H9 (cell line): Measurements from ENCODE around the gene PHYH. TPM values are rescaled to one million over a fixed set of nuclear protein-coding genes. Genes with fewer than 3 reads are reported as not detected.

Experiments used
- DNase-seq: peaks from one replicate; pipeline ENCODE4 v3.0.0-alpha.2; 2017
- H2AFZ ChIP-seq: one replicate; pipeline ENCODE4 v1.6.1; 2013; ENCODE audit warnings: mild to moderate bottlenecking, low read length, control low read depth, moderate library complexity
- H2AK5ac ChIP-seq: 2 replicates; pipeline ENCODE4 v1.6.1; 2013; ENCODE audit warnings: low read length, control low read depth, mixed read lengths; ENCODE audit not compliant: insufficient read length
- H2BK120ac ChIP-seq: one replicate; pipeline ENCODE4 v1.6.1; 2013; ENCODE audit warnings: low read depth, mild to moderate bottlenecking, low read length, control low read depth, inconsistent platforms; ENCODE audit not compliant: poor library complexity, severe bottlenecking
- H2BK12ac ChIP-seq: 2 replicates; pipeline ENCODE4 v1.6.1; 2013; ENCODE audit warnings: low read length, control low read depth, mixed read lengths, low read depth; ENCODE audit not compliant: insufficient read length
- H2BK15ac ChIP-seq: 2 replicates; pipeline ENCODE4 v1.6.1; 2013; ENCODE audit warnings: low read depth, low read length, control low read depth
- H2BK20ac ChIP-seq: one replicate; pipeline ENCODE4 v1.6.1; 2013; ENCODE audit warnings: low read depth, mild to moderate bottlenecking, low read length, control low read depth, inconsistent platforms; ENCODE audit not compliant: poor library complexity, severe bottlenecking
- H2BK5ac ChIP-seq: 2 replicates; pipeline ENCODE4 v1.6.1; 2013; ENCODE audit warnings: low read length, control low read depth, mixed read lengths; ENCODE audit not compliant: insufficient read length
- H3K14ac ChIP-seq: 2 replicates; pipeline ENCODE4 v1.6.1; 2013; ENCODE audit warnings: low read length, control low read depth; ENCODE audit not compliant: insufficient read depth
- H3K18ac ChIP-seq: 2 replicates; pipeline ENCODE4 v1.6.1; 2013; ENCODE audit warnings: low read depth, mild to moderate bottlenecking, mixed read lengths, low read length, control low read depth; ENCODE audit not compliant: insufficient read length
- H3K23ac ChIP-seq: 2 replicates; pipeline ENCODE4 v1.6.1; 2013; ENCODE audit warnings: low read length, control low read depth, mixed read lengths, low read depth; ENCODE audit not compliant: insufficient read length
- H3K23me2 ChIP-seq: 2 replicates; pipeline ENCODE4 v1.6.1; 2013; ENCODE audit warnings: low read depth, mild to moderate bottlenecking, mixed read lengths, low read length, control low read depth; ENCODE audit not compliant: insufficient read length, poor library complexity, severe bottlenecking
- H3K27ac ChIP-seq: 2 replicates; pipeline ENCODE4 v1.5.1; 2013; ENCODE audit warnings: low read length, control low read depth, mixed read lengths, low read depth; ENCODE audit not compliant: insufficient read length
- H3K27me3 ChIP-seq: 2 replicates; pipeline ENCODE4 v1.6.1; 2013; ENCODE audit warnings: low read length, control low read depth, inconsistent platforms; ENCODE audit not compliant: insufficient read depth
- H3K4ac ChIP-seq: 2 replicates; pipeline ENCODE4 v1.6.1; 2013; ENCODE audit warnings: low read depth, mild to moderate bottlenecking, control low read depth, inconsistent platforms, low read length, moderate library complexity
- H3K4me1 ChIP-seq: 2 replicates; pipeline ENCODE4 v1.6.1; 2013; ENCODE audit warnings: low read length, control low read depth, inconsistent platforms; ENCODE audit not compliant: insufficient read depth
- H3K4me2 ChIP-seq: 2 replicates; pipeline ENCODE4 v1.6.1; 2013; ENCODE audit warnings: low read length, control low read depth, mixed read lengths; ENCODE audit not compliant: insufficient read length, insufficient read depth
- H3K56ac ChIP-seq: 2 replicates; pipeline ENCODE4 v1.6.1; 2013; ENCODE audit warnings: low read depth, mild to moderate bottlenecking, mixed read lengths, low read length, control low read depth; ENCODE audit not compliant: insufficient read length
- H3K79me1 ChIP-seq: 2 replicates; pipeline ENCODE4 v1.6.1; 2013; ENCODE audit warnings: low read depth, mild to moderate bottlenecking, moderate library complexity, low read length, control low read depth, inconsistent platforms; ENCODE audit not compliant: insufficient read depth, poor library complexity, severe bottlenecking
- H3K79me2 ChIP-seq: 2 replicates; pipeline ENCODE4 v1.6.1; 2013; ENCODE audit warnings: low read length, control low read depth, inconsistent platforms; ENCODE audit not compliant: insufficient read depth
- H3K9ac ChIP-seq: 2 replicates; pipeline ENCODE4 v1.6.1; 2013; ENCODE audit warnings: low read length, control low read depth, mixed read lengths; ENCODE audit not compliant: insufficient read length; ENCODE audit errors: extremely low read depth
- H3K9me3 ChIP-seq: one replicate; pipeline ENCODE4 v1.6.1; 2013; ENCODE audit warnings: low read depth, low read length, inconsistent platforms; ENCODE audit not compliant: control insufficient read depth
- H3T11ph ChIP-seq: one replicate; pipeline ENCODE4 v1.6.1; 2013; ENCODE audit warnings: mild to moderate bottlenecking, low read length, control low read depth, inconsistent platforms
- H4K20me1 ChIP-seq: one replicate; pipeline ENCODE4 v1.6.1; 2013; ENCODE audit not compliant: control insufficient read depth, insufficient read length, insufficient read depth
- H4K5ac ChIP-seq: 2 replicates; pipeline ENCODE4 v1.6.1; 2013; ENCODE audit warnings: low read depth, mild to moderate bottlenecking, mixed read lengths, low read length, control low read depth; ENCODE audit not compliant: insufficient read length
- H4K8ac ChIP-seq: replicated peaks from 2 replicates; pipeline ENCODE4 v1.6.1; 2013; ENCODE audit warnings: low read length, control low read depth, mixed read lengths, low read depth; ENCODE audit not compliant: insufficient read length
- H4K91ac ChIP-seq: 2 replicates; pipeline ENCODE4 v1.6.1; 2013; ENCODE audit warnings: low read depth, mild to moderate bottlenecking, moderate library complexity, mixed read lengths, low read length, control low read depth; ENCODE audit not compliant: insufficient read length
- H3K27ac Mint-ChIP-seq, 3 experiments: 2 replicates in 2 of 3; 3 replicates in 1 of 3; pipeline ENCODE4 v1.8.0; 2020 to 2021; ENCODE audit warnings: mixed read lengths in 3 of 3, mild to moderate bottlenecking in 1 of 3, moderate library complexity in 1 of 3
- H3K27me3 Mint-ChIP-seq: 2 replicates; pipeline ENCODE4 v1.8.0; 2021; ENCODE audit warnings: low read depth, mild to moderate bottlenecking, moderate library complexity, mixed read lengths
- H3K36me3 Mint-ChIP-seq, 3 experiments: 2 replicates in 2 of 3; 3 replicates in 1 of 3; pipeline ENCODE4 v1.8.0; 2020 to 2021; ENCODE audit warnings: low read depth in 3 of 3, mixed read lengths in 3 of 3; ENCODE audit not compliant: insufficient read depth in 1 of 3
- H3K4me1 Mint-ChIP-seq, 2 experiments: 2 replicates each; pipeline ENCODE4 v1.8.0; 2020; ENCODE audit warnings: mixed read lengths in 2 of 2
- H3K4me3 Mint-ChIP-seq, 2 experiments: 2 replicates in 1 of 2; 3 replicates in 1 of 2; pipeline ENCODE4 v1.8.0; 2020 to 2021; ENCODE audit warnings: mild to moderate bottlenecking in 2 of 2, mixed read lengths in 2 of 2, moderate library complexity in 1 of 2
- H3K9me3 Mint-ChIP-seq, 2 experiments: 2 replicates in 1 of 2; 3 replicates in 1 of 2; pipeline ENCODE4 v1.8.0; 2020; ENCODE audit warnings: mild to moderate bottlenecking in 2 of 2, mixed read lengths in 2 of 2, moderate library complexity in 1 of 2
- CTCF ChIP-seq: fragments of 200-600 bp; sonication (generic); conservative IDR thresholded peaks from 3 replicates; pipeline ENCODE4 v1.8.0; 2021; ENCODE audit warnings: antibody characterized with exemption, mild to moderate bottlenecking
- WGBS: extraction: QIAGEN DNeasy Blood & Tissue Kit; methylation state at CpG from one replicate; pipeline ENCODE4 v1.1.7; 2013; ENCODE audit warnings: missing lambda C conversion rate, low lambda C conversion rate, mixed read lengths; ENCODE audit not compliant: insufficient read length; ENCODE audit errors: extremely low coverage; 5-methylcytosine and 5-hydroxymethylcytosine counted together
- total RNA-seq: library from RNA; stranded (reverse); gene quantifications from 2 replicates; pipeline ENCODE4 v1.2.1, GENCODE V29; 2021

Gene PHYH
- total RNA-seq, 1 experiment from 2014 or later: 21.5 TPM

- H3K4me3 Mint-ChIP-seq: no peak overlapping the region
- Histone ChIP-seq H3K79me1 (no peaks in the 10 kb centered on the region), H4K20me1 (peaks cover 3% of the 10 kb centered on the region), H2AK5ac (no peak overlapping the region), H2BK120ac (no peak overlapping the region), H3K27ac (no peak overlapping the region), H4K5ac (no peak overlapping the region), H2AFZ (no peak overlapping the region), H4K91ac (no peak overlapping the region), H2BK12ac (no peak overlapping the region), H3K18ac (no peak overlapping the region), H3K56ac (no peak overlapping the region), H4K8ac (no peak overlapping the region), H3T11ph (no peak overlapping the region), H3K23me2 (no peaks in the 10 kb centered on the region), H3K4ac (no peak overlapping the region), H3K9ac (no peak overlapping the region), H2BK5ac (no peak overlapping the region), H3K9me3 (no peaks in the 10 kb centered on the region), H2BK20ac (no peak overlapping the region), H3K4me1 (peaks cover 10% of the 10 kb centered on the region; the same call in 1 of the 2 replicates), H3K23ac (no peak overlapping the region), H3K14ac (no peak overlapping the region), H3K4me2 (no peak overlapping the region), H3K27me3 (no peaks in the 10 kb centered on the region), H2BK15ac (no peak overlapping the region), H3K79me2 (no peaks in the 10 kb centered on the region)
- no peaks in the 10 kb centered on the region for H3K36me3 Mint-ChIP-seq
- no peak for TF ChIP-seq CTCF
- H3K27ac Mint-ChIP-seq: no peak overlapping the region
- H3K4me1 Mint-ChIP-seq: peaks cover 25 to 35% of the 10 kb centered on the region in 2 experiments
- DNase-seq: no peak
- no peaks in the 10 kb centered on the region for H3K9me3 Mint-ChIP-seq
- WGBS: no CpG with 5 or more reads among the region's 9 CpGs
- H3K27me3 Mint-ChIP-seq: peaks cover 3% of the 10 kb centered on the region; the same call in 1 of the 2 replicates
Observed at GRCh38 chr10:13231190-13231589, 68.7 kb downstream of the PHYH start.

Other genes with a start within 250 kb of the PHYH start
- 13.6 and 16.1 TPM in 2 replicates for gene OPTN, start 199.9 kb downstream of the PHYH start, total RNA-seq
- gene MCM10, start 138.5 kb downstream of the PHYH start, total RNA-seq: 63.9 and 67.4 TPM in 2 replicates
- gene UCMA, start 65.7 kb downstream of the PHYH start, total RNA-seq: not detected in 2 replicates
- gene SEPHS1, start 48.2 kb upstream of the PHYH start, total RNA-seq: 366 and 387 TPM in 2 replicates
- 11.6 and 17.7 TPM in 2 replicates for gene BEND7, start 228.9 kb upstream of the PHYH start, total RNA-seq